ENCODE results near the gene KIF2C. TPM values are rescaled to one million over a fixed set of nuclear protein-coding genes. Genes with fewer than 3 reads are reported as not detected.

KIF2C gene
- total and polyA plus RNA-seq, 9 of the 15 experiments (the other 6 are each of a cell fraction or from before 2014, with no cell fraction given) = 84.9 to 226 (median 169) TPM

DNA sequence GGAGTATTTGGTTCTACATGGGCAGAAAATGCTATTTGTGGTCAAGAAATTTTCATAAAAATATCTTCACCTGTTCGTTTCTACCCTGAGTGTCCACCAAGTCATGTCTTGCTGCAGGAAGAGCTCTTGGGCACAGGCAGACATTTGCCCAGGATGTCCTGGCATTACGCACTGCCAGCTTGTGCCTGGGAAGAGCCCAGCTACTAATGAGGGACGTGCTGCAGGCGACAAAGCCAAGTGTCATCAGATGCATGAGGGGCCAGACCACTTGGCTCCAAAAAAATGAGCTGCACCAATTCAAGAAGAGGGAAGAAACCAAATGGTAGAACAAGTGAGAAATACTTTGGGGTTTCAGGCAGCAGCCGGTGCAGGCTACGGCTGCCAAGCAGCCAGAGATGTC lies 21.5 kb upstream of the KIF2C start:
- no peak overlapping the region for H3K4me2 ChIP-seq (ENCODE audit: insufficient read depth, low read length)
- H3K9me1 ChIP-seq (ENCODE audit: control insufficient read depth, insufficient read depth, low read length) = no peaks in the 10 kb centered on the region
- 41% methylated on average over 6 of the region's 6 CpGs for WGBS (ENCODE audit: insufficient coverage, low coverage, missing lambda C conversion rate)
- in situ Hi-C loops (cut with MboI) (no loop called here), intact Hi-C loops (cut with micrococcal nuclease) (no loop called here)
- H2AFZ ChIP-seq (ENCODE audit: low read depth, low read length) = no peak overlapping the region
- no peak for DNase-seq (ENCODE audit: extremely low read depth in 1 of 4, low spot score in 3 of 4)
- no peaks in the 10 kb centered on the region for H3K9me3 ChIP-seq (replicated peaks; ENCODE audit: control insufficient read depth, insufficient read depth, low read depth, low read length)
- BruUV-seq (replicated peaks) = no TSS peak
- no peak for ATAC-seq
- no peaks in the 10 kb centered on the region for H3K79me2 ChIP-seq (ENCODE audit: control insufficient read depth, insufficient read depth, low read length)
- H3K4me1 ChIP-seq (replicated peaks in 1 of 2; ENCODE audit: control insufficient read depth in 2 of 2, insufficient read depth in 2 of 2, low read length in 2 of 2) = peaks cover 6 to 20% of the 10 kb centered on the region in 2 experiments
- TF ChIP-seq STAG1 (CRISPR knock-in tag; IDR thresholded peaks at IDR 0.05; ENCODE audit: borderline replicate concordance) (no peak), SIX5 (IDR thresholded peaks at IDR 0.05; ENCODE audit: borderline replicate concordance in 1 of 2, insufficient read depth in 1 of 2, low read depth in 1 of 2, low read length in 2 of 2) (no peak), TBP (optimal IDR thresholded peaks at IDR 0.05; ENCODE audit: low read depth, low read length) (no peak), HEY1 (CRISPR knock-in tag; IDR thresholded peaks at IDR 0.05; ENCODE audit: borderline replicate concordance) (no peak), KDM5B (IDR thresholded peaks at IDR 0.05; ENCODE audit: insufficient replicate concordance, low read depth, low read length) (no peak), ZNF146 (CRISPR knock-in tag; IDR thresholded peaks at IDR 0.05; ENCODE audit: unreplicated experiment) (no peak), IRF2 (CRISPR knock-in tag; IDR thresholded peaks at IDR 0.05) (no peak), MAZ (CRISPR knock-in tag; conservative IDR thresholded peaks at IDR 0.05 in 1 of 2, IDR thresholded peaks at IDR 0.05 in 1 of 2) (no peak), SMARCA4 (IDR thresholded peaks at IDR 0.05) (no peak), NR2F6 (CRISPR knock-in tag; IDR thresholded peaks at IDR 0.05) (no peak), EP300 (IDR thresholded peaks at IDR 0.05; ENCODE audit: low read length) (no peak), RAD21 (CRISPR knock-in tag; conservative IDR thresholded peaks at IDR 0.05 in 1 of 2, IDR thresholded peaks at IDR 0.05 in 1 of 2) (no peak), RNF2 (IDR thresholded peaks at IDR 0.05) (no peak), C11orf30 (IDR thresholded peaks at IDR 0.05; ENCODE audit: low read depth) (no peak), FUS (optimal IDR thresholded peaks at IDR 0.05; ENCODE audit: low read depth, low read length) (no peak), TRIM24 (IDR thresholded peaks at IDR 0.05) (no peak), SP1 (CRISPR knock-in tag; IDR thresholded peaks at IDR 0.05) (no peak)
- TF ChIP-seq, protein P1, sequence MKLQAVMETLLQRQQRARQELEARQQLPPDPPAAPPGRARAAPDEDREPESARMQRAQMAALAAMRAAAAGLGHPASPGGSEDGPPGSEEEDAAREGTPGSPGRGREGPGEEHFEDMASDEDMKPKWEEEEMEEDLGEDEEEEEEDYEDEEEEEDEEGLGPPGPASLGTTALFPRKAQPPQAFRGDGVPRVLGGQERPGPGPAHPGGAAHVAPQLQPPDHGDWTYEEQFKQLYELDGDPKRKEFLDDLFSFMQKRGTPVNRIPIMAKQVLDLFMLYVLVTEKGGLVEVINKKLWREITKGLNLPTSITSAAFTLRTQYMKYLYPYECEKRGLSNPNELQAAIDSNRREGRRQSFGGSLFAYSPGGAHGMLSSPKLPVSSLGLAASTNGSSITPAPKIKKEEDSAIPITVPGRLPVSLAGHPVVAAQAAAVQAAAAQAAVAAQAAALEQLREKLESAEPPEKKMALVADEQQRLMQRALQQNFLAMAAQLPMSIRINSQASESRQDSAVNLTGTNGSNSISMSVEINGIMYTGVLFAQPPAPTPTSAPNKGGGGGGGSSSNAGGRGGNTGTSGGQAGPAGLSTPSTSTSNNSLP (IDR thresholded peaks at IDR 0.05; ENCODE audit: borderline replicate concordance, low read depth, low read length) = no peak
- ChIA-PET CTCF (ENCODE audit: low intra/inter-chr PET ratio) (interaction anchor here (0.7 kb wide), 1 partner anchor 792 kb away, joined by 3 read pairs; no protein-coding TSS in a partner anchor), POLR2A (interaction anchor here (0.6 to 9.1 kb wide), 7 partner anchors 12 to 798 kb away, joined by 3 to 328 read pairs (median 3); partner anchors contain the start of gene RNU5D-1)
- no peaks in the 10 kb centered on the region for H3K36me3 ChIP-seq (ENCODE audit: control insufficient read depth, insufficient read depth, low read length)
- no peak overlapping the region for H3K27ac ChIP-seq (ENCODE audit: extremely low read depth, low read depth, low read length)
- H3K4me3 ChIP-seq = no peak overlapping the region
- H3K9ac ChIP-seq (ENCODE audit: insufficient read depth in 1 of 2, low read depth in 2 of 2, low read length in 2 of 2) = 0 out of 4 replicates have a peak overlapping the region, but pooled peaks of 1 of the 2 experiments have one; percentile 12
- no peak for FAIRE-seq
- H4K20me1 ChIP-seq (replicated peaks; ENCODE audit: control insufficient read depth, insufficient read depth, low read length) = 0 out of 2 replicates have a peak, but pooled peaks cover 3% of the 10 kb centered on the region
- peaks cover 8 to 15% of the 10 kb centered on the region in 2 experiments; a peak in 4 of 5 replicates for H3K27me3 ChIP-seq (ENCODE audit: control insufficient read depth in 2 of 2, insufficient read depth in 2 of 2, low read length in 2 of 2)

Data from K562 (cell line).